Astrocyte of the hippocampus (primary cell): ENCODE measurements around the gene USP20.

Source experiments
- DNase-seq: peaks from one replicate; pipeline ENCODE4 v3.0.0; 2011; ENCODE audit warnings: low read depth, low spot score

Gene USP20

DNA sequence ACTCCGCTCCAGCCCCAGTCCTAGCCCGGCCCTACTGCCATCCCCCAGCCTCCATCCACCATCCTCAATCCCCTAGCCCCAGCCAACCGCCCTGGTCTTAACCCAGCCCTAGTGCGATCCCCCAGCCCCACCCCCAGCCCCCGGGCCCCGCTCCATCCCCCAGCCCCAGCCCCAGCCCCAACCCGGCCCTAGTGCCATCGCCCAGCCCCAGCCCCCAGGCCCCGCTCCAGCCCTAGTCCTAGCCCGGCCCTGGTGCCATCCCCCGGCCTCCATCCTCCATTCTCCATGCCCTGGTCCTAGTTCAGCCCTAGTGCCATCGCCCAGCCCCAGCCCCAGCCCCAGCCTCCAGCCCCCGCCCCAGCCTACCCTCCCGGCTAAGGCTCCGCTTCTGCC lies 11.7 kb upstream of the USP20 start:
- DNase-seq: no peak

DNA sequence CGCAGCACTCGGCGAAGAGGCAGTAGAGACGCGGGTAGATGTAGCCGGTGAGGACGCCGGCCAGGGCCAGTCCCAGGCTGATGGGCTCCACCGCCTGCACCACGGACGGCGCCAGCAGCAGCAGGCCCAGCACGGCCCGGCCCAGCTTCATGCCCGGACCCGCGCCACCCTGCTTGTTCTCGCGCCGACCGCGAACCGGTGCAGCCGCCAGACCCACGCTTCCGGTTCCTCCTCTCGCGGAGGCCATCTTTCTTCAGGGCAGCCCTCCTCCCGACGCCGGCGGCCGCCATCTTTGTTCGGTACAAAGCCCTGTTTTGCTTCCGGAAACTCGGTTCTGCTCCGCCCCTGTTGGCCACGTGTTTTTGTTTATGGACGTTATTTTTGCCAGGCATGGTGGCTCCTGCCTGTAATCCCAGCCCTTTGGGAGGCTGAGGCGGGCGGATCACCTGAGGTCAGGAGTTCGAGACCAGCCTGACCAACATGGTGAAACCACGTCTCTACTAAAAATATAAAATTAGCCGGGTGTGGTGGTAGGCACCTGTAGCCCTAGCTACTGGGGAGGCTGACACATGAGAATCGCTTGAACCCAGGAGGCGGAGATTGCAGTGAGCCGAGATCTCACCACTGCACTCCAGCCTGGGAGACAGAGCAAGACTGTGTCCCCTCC lies 11.2 kb upstream of the USP20 start, which contains the start of gene TOR1A:
TOR1A (minus strand) TSS at position 202 of the 667 bp plus-strand sequence; CDS start at position 151, 51 bp downstream.
- peak; percentile 97 for DNase-seq

DNA sequence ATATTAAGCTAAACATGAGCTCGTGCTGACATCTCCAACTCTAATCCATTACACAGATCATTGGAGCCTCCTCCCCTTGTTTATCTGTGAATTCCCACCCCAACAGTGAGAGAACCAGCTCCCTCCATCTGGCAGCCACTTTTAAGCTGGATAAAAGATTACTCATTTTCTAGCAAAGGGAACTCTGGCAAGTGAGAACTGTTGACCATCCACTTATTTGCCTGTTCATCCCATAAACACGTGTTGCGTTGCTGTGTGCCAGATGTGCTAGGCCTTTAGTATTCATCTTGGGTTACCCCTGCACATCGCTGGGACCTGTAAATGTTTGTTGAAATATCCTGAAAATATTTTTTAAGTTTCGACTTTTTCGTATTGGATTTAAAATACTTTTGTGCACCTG lies 8.9 kb upstream of the USP20 start:
- DNase-seq: no peak

DNA sequence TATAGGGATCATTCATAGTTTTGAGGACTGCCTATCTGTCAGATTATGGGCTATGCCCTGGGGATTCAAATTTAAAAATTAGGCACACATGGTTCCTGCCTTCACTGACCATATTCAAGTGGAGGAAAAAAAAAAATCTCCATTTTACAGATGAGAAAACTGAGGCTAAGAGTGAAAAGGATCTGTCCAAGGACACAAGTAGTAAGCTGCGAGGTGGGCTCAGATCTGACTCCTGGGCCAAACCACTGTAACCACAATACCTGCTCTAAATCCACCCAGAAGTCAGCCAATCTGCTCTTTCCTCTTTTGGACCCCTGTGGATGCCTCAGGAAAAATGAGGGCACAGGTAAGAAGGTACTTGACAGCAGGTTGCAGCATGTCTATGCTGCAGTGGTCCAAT lies 8.5 kb upstream of the USP20 start:
- DNase-seq: no peak

DNA sequence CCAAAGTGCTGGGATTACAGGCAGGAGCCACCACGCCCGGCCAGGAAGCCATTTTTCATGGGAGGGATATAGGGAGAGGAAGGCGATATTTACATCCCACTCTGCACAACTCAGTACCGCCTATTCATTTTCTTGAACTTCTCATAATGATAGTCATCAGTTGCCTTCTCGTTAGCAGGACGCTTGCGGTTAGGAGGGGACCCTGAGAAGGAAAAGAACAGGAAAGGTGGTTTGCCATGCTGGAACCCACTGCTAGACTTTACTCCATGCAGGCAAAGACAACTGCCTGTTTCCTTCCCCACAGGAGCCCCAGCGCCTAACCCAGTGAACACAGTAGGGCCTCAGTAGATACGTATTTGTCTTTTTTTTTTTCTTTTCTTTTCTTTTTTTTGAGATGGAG lies 7.2 kb upstream of the USP20 start:
- no peak for DNase-seq

DNA sequence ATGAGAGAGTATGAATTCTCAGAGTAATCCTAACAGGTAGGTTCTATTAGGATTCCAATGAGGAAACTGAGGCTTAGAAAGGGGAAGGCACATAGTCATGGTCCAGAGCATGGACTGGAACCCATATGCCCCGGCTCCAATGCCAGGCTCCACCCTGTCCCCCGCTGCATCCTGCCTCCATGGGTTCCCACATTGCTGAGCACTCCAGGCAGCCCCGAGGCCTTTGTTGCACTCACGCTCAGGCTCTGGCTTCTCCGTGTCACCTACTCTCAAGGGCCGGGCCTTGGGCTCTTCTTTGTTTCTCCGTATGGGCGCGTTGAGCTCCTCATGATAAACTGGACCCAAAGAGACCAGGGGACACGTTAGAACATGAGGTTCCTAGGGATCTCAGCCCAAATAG lies 6.3 kb upstream of the USP20 start:
- no peak for DNase-seq

DNA sequence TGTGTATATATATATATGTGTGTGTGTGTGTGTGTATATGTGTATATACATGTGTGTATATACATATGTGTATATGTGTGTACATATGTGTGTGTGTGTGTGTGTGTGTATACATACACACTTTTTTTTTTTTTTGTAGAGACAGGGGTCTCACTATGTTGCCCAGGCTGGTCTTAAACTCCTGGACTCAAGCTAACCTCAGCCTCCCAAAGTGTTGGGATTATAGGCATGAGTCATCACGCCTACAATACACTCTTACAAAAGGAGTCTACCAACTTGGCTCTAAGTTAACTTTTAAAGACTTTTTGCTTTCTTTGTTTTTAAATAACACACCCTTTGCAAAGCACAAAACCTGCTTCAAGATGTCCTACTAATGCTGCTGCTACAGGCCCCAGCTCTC lies 2.3 kb upstream of the USP20 start:
- no peak for DNase-seq

DNA sequence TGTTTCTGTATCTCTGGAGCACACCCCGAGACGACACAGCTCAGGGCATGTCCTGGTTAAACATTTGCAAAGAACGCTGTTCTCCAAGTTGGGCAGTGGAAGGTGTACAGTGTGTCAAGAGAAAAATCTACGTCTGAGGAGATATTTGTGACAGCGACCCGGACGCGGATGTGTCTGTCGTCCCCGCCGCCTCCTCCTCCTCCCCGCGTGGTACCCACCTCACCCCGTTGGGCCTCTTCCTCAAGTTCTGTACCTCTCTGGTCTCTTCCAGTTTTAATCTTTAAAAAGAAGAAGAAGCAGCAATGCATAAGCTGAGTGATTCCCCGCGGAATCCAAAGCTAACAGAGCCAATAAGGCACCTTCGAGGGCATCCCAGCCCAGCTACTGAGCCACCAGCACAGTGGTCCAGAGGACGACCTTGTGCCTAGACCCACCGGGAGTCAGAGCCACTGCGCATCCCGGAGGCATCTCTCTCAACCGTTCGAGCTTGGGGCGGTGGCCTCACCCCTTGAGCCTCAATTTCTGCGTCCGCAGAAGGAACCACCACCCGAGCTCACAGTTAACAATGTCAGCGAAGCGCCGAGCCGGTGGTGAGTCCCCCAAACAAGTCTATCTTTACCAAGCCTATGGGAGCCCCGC lies 650 bp upstream of the USP20 start:
- DNase-seq: no peak

DNA sequence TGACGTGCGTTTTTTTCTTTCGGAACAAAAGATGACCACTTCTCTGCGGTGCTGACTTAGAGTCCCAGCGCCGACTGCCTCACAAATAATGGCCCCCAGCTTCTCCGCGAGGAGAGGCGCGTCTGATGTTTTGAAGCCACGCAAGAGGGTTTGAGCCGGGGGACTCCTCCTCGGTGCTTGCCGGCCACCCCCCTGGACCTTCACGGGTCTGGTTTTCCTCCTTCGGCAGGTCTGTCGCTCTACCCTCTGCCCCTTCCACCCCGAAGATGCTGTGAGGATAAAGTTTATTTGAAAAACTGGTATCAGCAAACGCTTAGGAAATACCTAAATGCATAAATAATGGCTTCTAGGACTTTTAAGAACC lies 584 bp downstream of the USP20 start:
- no peak for DNase-seq

DNA sequence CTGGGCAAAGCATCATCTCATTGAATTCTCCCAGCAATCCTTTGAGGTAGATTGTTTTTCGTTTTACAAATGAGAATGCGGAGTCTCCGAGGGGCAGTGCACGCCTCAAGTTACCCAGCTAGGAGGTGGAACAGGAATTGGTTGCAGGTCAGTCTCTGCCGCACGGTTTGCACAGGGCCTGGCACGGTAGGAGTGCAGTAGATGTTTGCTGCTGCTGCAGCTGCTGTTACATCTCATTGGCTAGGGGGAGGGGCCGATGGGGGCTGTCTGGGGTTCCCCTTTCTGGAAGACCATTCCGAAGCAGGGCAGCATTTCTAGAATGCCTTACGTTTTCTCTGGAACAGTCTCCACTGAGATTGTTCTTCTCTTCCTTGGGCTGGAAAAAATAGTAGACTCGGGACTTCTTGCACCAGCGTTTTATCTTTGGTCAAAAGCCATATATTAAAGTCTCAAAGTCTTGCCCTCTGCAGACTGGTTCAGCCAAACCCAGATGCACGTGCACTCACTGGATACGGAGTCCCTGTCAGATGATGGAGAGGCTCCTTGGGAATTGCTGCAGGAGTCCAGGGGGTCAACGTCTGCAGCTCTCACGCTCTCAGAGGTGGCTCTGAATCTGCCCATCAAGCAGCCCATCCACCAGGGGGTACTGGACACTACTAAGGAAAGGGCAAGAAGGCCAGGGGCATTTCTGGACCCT lies 1.2 kb downstream of the USP20 start:
- no peak for DNase-seq

DNA sequence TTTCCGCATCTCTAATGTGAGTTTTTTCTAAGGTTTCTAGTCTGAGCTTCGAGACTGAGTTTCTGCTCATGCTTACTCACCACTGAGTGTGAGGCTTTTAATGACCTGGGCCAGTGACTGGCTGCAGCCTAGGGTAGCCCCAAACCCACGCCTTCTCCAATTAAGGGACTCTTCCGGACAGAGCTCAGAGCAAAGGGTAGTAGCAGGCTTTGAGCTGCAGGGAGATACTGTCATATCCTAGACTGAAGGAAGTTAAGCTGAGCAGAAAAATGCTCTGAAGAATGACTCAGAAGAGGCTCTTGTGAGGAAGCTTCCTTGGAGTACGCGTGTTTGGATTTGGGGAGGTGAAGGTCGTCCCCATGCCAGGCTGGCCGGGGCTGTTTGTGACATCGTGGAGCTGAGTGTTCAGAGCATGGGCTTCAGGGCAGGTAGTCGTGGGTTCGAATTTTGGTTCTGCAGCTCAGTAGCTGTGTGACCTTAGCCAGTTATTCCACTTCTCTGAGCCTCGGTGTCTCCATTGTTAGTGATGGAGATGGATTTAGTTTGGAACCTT lies 3.5 kb downstream of the USP20 start:
- DNase-seq: peak; percentile 47

DNA sequence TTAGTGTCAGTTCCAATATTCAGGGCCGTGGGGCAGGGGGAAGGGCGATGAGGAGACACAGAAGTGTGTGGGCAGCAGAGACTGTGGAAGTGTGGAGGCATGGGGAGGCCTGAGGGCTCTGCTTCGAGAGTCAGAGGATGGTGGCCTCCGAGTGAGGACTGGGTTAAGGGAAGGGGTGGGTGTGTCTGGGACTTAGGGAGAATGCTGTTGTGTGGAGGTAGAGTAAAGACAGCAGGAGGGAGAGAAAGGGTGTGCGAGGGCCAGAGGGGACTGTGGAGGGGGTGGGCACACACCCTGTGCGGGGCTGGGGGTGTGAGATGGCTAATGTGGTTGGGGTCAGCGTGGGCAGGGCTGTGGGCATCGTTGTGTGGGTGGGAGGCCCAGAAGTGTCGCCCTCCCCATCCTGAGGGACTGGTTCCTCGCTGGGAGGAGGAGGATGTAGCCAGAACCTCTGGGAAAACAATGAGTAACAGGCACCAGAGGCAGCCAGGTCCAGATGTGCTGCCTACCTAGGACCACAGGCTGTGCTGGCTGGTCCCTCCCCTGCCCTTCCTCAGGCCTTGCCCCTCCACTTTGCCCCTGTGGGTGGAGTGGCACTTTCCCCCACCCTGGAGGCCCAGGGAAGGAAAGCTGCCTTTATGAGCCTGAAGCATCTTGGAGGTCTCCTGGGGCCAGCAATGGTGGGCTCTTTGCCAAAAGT lies 4.2 kb downstream of the USP20 start:
- DNase-seq: no peak

DNA sequence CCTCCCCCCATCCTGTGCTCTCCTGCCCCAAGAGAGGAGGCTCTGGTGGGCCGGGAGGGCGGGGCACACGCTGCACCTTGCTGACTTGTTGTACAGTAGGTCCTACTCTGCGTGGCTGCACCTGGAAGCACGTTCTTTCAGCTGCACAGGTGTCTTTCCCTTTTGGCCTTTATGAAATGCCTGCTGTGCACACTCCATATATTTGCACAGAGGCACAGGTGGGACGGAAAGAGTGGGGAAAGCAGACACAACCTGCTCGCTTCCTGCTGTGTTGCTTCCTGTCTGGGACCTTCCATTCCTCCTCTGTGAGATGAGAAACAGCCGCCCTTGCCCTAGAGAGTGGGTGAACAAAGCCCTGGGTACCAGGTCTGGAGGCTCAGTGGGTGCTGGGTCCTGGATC lies 4.8 kb downstream of the USP20 start:
- no peak for DNase-seq

DNA sequence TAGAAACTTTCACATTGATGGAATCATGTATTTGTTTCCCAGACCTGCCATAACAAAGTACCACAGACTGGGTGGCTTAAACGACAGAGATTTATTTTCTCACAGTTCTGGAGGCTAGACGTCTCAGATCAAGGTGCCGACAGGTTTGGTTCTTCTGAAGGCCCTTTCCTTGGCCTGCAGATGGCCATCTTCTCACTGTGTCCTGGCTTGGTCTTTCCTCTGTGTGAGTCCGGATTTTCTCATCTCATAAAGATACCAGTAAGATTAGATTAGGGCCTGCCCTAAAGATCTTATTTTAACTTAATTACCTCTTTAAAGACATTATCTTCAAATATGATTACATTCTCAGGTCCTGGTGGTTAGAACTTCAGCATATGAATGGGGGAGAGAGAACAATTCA lies 5.8 kb downstream of the USP20 start:
- no peak for DNase-seq

DNA sequence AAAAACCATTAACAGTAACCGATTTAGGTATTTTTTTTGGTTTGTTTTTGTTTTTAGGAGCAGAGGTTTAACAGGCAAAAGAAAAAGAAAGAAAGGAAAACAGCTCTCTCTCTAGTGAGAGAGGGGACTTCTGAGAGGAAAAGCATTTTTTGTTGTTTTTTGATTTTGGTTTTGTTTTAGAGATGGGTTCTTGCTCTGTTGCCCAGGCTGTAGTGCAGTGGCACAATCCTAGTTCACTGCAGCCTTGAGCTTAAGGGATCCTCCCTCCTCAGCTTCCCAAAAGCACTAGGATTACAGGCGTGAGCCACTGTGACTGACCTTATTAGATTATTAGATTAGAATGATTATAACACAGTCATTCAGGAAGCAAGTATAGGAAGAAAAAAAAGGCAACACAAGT lies 10.1 kb downstream of the USP20 start:
- no peak for DNase-seq

DNA sequence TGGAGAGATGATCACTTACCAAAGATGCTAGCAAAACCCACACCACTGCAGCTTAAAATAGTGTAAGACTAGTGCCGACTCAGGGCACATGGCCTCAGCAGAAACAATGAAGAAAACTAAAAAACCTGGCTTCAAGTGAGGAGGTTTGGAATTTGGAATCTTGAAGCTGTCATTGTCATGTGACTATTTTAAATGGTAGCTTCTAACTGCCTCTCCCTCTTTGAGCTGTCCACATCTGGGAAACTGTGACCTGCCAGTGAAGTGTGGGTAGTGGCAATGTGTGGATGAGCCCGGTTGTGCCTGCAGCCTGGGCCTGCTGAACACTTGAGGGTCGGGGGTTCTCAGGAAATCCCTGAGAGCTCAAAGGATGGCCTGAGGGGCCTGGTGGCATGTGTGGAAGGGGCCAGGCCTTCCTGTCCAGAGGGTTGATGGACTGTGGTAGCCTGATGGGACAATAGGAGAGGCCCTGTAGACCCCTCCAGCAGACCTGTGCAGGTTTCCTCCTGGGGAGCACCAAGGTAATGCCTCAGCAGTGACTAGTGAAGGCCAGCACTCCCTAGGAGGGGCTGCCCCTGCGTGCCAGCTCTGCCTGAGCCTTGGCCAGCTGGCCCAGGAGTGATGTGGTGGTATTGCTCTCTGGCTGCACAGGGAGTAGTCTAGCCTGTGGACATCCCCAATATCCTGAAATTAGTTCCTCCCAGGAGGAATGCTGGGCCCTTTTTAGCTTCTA lies 13.6 kb downstream of the USP20 start:
- no peak for DNase-seq

DNA sequence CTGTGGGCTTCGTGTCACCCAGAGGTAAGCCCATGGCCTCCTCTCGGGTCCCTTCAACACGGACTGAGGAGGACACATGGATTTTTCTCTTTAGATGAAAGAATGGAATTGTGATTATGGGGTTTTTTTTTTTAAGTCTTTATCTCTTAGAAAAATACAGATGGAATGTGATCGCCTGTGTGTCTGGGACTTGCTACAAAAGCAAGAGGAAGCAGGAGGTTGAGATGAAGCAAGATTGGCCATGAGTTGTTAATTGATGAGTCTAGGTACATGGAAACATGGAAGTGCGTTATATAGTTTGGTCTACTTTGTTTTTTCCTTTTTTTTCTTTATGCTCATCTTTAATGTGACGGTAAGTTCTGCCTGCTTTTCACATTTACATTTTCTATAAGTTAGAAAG lies 14.6 kb downstream of the USP20 start:
- DNase-seq: no peak

DNA sequence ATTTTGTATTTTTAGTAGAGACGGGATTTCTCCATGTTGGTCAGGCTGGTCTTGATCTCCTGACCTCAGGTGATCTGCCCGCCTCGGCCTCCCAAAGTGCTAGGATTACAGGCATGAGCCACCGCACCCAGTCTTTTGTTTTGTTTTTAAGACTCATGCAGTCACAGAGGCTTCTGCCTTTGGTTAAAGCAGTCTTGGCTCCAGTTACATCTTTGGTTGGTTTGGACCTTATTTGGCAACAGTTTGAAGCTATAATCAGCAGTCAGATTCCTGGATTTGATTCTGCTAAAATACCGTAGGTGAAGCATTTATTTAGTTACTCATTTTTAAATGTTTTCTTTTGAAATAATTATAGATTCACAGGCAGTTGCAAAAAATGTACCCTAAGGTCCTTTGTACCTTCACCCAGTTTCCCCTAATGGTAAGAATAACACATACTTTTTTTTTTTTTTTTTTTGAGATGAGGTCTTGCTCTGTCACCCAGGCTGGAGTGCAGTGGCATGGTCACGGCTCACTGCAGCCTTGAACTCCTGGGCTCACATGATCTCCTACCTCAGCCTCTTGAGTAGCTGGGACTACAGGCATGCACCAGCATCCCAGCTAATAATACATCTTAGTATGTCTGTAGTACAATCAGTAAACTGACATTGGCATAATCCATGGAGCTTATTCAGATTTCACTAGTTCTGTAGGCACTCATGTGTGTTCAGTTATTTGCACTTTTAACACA lies 15.7 kb downstream of the USP20 start:
- peak; percentile 52 for DNase-seq

DNA sequence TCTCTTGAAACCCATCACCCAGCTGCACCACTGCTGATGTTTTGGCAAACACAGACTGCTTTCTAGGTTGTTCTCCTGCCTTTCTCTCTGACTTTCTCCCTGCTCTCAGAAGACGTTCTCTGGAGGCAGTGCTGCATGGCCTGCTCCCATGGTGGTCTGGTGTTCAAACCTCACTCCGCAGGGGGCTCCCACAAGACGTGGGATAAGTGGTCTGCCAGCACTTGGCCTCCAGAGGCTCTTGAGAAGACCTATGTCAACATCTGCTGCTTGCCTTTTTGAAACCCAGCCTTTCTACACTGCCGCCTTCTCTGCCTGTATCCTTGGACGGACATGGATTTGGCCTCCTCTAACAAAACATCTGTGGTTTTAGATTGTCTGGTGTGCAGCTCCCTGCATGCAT lies 16.6 kb downstream of the USP20 start:
- DNase-seq: no peak

DNA sequence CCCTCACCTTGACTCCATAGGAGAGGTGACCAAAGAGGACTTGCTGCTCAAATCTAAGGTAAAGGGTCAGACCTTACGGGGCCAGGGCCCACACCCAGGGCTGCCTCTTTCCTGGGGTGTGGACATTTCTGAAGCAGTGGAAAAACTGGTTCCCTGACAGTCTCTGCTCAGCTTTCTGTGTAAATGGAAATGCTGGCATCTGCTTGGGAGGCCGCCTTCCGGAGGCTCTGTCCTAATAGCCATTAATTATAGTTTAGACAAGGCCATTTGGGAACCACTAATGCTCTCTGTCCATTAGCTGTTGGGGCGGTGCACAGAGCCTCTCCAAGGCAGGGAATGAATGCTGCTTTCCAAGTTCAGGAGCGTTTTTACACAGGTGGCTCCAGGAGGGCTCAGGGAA lies 17.3 kb downstream of the USP20 start:
- no peak for DNase-seq

DNA sequence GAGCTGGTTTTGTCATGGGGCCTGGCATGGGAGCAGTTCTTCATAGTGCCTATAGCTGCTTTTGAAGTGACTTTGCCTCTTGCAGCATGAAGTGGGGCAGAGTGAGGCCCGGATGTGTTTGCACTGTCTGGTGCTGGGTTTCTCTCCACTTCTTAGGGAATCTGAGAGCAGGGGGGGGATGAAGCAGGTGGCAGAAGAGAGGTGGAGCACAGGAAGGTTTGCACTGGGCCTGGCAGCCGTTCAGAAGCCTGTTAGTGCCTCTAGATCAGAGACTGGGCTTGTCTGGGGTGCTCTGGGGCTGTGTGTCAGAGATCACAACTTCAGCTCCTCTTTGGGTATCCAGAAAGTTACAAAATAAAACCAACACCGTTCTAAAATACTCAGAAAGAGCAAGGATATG lies 18.4 kb downstream of the USP20 start:
- DNase-seq: no peak
